GM19372 (cell line): ENCODE measurements around the gene VWA5B1.

Source experiments
- ATAC-seq: cut with Tn5 transposase; IDR thresholded peaks from one replicate; pipeline ENCODE4 v1.9.1; 2021; ENCODE audit warnings: mild to moderate bottlenecking, low read depth, moderate library complexity; ENCODE audit not compliant: unreplicated experiment

VWA5B1 gene

DNA sequence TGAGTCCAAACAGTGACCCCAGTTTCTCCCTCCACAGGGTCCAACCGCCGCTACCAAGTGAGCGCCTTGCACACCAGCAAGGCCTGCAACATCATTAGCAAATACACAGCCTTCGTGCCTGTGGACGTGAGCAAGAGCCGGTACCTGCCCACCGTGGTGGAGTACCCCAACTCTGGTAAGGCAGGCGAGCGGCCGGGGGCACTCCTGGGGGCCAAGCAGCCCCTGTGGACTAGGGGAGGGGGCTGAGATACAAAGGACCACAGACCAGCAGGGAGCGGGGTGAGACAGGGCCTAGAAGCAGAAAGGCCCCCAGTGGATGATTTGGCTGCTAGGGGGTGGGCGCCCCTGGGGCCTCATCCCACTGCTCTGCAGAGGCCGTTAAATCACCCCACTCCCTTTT, 54.7 kb downstream of the VWA5B1 start:
- no peak for ATAC-seq

DNA sequence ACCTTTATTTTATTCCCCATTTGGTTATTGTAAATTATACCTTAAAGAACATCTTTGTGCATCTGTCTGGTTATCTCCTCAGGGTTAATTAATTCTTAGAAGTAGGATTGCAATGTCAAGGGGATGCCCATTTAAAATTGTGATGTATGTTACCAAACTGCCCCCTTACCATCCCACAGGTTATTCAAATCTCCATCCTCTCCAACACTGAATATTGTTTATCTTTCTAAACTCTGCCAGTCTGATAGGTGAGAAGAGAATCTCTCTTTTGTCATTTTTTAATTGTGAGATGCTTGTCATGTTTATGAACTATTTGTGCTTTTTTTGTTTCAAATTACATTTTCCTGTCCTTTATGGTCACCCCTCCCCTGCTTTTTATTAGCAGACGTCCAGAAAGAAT, 55.8 kb downstream of the VWA5B1 start:
- no peak for ATAC-seq

DNA sequence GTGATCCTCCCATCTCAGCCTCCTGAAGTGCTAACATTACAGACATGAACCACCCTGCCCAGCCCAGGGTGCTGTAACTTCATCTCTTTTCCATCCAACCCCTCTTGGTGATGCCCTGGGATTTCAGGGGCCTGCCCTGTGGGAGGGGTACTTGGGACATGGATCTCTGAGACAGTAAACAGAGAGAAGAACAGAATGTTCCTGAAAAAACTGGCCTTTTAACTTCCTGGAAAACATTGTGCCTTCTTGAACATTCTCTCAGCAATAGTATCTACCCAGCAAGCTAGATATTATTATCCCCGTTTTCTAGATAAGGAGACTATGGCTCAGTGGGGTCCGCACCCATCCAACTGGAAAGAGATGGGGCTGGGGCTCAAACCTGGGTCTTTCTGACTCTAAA, 57.0 kb downstream of the VWA5B1 start:
- no peak for ATAC-seq

DNA sequence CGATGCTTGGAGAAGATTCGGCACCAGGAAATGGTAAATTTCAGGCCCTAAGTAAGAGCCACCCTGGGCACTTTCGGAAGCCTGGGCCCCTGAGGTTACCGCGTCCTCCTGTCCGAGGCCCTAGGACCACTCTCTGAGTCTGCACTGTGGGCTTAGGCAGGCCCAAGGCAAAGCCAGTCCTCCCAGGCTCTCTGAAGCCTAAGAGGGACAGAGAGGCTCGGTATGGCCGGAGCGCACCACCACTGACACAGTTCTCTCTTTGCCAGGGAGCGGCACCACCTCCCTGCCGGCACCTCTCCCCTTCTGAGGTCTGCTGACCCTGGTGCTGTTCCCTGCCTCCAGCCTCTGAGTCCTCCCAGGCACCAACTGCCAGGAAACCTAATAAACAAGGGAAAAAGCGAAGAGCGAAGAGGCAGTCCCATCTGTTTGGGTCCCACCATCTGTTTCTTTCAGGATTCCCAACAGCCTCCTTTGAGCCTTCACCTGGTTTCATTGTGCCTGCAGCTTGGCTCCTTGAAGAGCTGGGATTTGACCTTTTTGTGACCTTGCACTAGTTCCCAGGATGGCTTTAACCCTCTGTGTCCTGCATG, 57.7 kb downstream of the VWA5B1 start:
- no peak for ATAC-seq

DNA sequence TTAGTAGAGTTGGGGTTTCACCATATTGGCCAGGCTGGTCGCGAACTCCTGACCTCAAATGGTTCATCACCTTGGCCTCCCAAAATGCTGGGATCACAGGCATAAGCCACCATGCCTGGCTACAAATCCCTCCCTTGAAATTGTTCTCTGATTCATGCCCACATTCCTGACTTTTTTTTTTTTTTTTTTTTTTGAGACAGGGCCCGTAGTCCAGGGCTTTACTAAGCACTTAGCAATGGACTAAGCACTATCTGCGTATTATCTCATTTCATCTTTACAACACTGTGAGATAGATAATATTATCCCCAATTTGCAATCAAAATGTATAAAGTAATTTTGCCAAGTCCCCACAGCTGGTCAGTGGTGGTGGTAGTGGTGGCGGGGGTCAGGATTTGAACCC, 58.9 kb downstream of the VWA5B1 start:
- ATAC-seq, result no peak

DNA sequence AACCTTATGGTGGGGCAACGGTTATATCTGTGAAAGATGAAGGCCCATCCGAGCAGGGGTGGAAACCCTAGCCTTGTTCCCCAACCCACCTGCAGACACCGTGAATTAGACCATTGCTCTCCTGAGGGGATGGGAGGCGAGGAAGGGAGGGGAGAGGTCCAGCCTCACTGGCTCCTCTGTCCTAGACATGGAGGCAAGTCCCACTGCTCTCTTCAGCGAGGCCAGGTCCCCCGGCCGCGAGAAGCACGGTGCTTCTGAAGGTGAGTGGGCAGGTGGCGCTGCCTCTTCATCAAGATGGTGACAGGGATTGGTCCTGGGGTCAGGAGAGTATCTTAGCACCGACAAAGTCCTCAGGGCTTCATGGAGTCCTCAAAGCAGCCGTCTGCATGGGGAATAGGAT, 59.3 kb downstream of the VWA5B1 start:
- no peak for ATAC-seq

DNA sequence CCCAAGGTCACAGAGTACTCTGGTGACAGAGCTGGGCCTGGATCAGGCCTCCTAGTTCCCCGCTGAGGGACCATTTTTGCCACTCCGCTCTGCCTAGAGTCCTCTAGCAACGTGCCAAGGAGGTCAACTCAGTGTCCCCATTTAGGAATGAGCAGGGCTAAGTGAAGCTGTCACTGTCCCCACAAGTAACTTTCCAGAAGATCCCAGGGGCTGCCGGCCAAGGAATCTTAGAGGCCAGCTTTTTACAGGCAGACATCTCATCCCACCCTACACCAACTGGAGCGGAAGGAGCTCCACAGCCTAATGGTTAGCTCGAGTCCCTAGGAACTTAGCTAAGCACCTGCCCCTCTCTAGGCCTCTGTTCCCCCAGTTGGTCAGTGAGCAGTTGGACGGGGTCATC, 59.7 kb downstream of the VWA5B1 start:
- ATAC-seq, result no peak

DNA sequence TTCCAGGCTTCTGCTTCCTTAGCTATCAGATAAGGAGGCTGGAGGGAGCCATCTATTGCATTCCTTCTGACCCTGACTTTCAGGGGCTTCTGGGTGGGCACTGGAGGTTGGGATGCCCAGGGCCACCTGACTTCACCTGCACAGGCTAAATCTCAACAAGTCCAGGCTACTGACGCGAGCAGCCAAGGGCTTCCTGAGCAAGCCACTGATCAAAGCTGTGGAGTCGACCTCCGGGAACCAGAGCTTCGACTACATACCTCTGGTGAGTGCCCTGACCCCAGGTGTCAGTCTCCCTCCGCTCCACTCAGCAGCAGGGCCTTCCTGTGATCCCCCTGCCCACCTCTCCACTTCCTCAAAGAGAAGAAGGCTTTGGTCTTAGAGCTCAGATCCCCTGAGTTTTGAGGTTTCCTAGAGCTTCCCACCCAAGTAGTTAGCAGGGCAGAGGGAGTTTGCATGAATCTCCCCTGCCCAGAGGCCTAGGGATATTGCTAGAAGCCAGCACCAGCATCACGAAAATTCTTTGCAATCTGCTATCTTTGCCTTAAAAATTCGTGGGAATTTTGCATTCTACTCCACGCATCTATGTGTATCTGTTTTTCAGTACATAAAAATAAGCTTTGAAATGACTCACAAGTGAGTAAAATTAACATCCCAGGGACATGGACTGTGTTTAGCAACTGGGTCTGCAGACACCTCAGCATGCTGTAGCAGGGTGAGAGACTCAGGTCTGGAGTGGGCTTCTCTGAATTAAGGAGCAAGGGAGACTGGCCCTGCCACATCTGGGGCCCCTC, 61.4 kb downstream of the VWA5B1 start:
- ATAC-seq, result no peak

DNA sequence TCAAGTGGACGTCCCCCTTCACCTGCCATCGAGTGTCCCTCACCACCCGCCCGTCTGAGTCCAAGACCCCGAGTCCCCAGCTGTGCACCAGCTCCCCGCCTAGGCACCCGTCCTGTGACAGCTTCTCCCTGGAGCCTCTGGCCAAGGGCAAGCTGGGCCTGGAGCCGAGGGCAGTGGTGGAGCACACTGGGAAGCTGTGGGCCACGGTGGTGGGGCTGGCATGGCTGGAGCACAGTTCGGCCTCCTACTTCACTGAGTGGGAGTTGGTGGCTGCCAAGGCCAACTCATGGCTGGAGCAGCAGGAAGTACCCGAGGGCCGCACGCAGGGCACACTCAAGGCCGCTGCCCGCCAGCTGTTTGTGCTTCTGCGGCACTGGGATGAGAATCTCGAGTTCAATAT, 63.2 kb downstream of the VWA5B1 start:
- ATAC-seq, result no peak

DNA sequence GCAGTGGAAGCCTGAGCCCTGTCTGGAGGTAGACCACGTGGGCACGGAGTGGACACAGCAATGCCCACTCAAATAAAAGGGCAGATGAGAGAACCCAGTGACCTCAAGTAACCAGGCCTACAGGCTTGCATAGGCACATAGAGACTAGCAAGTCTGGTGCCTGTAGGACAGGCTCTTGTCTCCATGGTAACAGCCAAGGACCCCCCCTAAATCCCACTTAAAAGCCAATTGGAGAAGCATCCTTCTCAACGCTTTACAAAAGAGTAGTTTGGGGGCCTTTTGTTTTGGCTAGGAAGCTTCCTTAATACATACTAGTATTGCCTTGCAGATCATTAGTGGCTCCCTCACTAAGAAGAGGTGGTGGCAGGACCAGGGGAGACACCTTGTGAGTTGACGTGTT, 63.9 kb downstream of the VWA5B1 start:
- no peak for ATAC-seq

DNA sequence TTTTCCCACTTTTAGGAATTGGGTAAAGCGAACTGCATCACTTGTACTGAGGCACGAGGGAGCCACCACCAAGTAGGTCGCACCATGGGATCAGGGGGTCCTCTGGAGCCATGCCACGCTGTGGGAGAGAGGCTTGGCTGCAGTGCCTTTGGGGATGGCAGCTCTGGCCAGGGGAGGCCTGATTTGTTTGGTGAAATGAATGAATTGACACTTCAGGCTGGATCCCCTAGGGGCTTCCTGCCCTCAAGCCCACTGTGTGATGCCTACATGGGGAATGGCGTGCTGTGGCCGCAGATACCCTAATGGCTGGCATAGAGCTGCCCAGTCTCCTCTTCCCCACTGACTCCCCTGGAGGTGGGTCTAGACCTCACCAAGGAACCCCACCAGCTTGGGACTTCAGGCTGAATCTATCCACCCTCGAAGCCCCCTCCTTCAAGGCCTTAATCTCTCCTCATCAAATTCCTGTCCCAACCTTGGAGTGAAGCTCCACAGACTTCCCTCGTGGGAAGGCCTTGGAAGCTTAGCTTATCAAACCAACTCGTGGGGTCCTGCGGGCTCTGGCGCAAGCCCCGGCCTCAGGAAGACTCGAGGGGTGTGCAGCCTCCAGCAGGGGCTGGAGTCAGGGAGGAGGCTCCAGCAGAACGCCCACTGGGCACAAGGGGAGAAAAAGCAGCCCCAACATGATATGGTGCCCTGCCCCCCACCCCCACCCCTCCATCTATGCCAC, 64.6 kb downstream of the VWA5B1 start:
- ATAC-seq, result no peak

DNA sequence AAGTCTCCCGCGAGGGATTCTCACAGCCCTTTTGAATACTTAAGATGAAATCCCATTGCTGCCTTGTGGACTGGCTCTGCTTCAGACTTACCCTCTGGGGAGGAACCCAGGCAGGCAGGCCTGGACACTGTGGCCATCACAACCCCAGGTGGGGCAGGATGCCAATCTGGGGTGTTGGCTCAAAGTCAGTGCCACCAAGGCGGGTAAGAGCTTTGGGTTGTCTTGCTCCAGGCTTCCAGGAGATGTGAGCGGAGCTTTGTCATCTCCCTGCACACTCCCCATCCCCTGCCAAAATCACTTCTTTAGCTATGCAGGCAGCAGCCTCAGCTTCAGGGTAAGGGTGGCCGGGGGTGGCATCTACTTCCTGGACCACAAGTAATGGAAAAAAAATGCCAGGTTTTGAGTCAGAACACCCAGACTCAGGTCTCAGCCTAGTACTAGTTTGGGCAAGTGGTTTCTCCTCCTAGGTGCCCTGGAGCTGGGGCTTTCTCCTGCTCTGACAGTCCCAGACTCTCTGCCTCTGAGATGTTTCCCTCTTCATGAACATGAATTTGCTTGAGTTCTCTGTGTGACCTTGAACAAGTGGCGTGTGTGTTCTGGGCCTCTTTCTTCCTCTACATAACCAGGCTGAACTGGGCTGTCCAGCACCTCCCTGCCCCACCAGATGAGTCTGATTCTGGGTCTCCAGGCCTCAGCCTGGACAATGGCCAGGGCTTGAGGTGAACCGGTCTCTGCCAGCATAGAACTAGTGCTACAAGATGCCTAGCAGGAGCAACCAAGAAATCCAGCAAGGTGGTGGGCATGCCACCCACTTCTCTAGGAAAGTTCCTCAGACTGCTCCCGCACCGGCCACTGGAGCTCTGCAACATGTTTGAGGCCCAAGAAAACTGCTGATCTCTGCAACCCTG, 65.4 kb downstream of the VWA5B1 start:
- ATAC-seq, result no peak

DNA sequence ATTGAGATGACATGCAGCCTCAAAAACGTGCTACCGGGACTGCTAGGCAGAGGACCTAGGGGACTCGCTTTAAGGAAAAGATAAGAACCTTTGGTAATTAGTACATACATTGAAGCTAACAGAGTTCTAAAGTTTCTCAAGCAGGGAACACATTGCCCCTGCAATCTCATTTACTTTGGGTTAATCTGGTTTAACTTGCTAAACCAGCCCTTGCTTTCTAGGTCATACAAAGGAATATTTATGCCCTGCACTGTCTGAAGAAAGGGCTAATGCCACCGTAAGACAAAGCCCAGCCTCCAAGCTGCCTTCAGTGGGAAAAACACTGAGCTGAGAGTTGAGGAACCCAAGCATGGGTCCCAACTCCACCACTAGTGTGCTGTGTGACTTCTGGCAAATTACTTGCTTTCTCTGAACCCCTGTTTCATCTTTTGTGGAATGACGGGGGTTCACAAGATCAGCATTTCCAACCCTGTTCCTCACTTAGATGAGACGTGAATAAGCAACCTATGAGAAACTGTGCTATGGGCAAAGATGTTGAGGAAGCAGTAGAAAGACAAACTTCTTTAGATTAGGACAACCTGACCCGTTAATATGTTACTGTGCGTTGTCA, 66.3 kb downstream of the VWA5B1 start:
- no peak for ATAC-seq

DNA sequence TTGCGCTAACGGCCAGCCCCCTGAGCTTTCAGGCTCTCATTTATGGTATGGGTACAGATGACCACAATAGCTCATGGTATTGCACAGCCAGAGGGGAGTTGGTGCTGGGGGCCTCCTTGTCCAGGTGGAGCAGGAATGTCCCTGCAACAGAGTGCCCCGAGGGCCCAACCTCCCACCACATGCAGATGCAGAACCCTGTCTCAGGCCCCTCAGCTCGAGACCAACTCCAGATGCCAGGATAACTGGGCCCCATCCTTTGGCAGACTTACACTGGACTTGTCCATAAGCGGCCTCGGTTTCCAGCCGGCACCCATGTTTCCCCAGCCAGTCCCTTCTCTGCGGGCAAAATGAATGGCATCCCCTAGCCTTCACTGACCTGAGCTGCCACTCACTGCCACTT, 67.1 kb downstream of the VWA5B1 start:
- no peak for ATAC-seq

DNA sequence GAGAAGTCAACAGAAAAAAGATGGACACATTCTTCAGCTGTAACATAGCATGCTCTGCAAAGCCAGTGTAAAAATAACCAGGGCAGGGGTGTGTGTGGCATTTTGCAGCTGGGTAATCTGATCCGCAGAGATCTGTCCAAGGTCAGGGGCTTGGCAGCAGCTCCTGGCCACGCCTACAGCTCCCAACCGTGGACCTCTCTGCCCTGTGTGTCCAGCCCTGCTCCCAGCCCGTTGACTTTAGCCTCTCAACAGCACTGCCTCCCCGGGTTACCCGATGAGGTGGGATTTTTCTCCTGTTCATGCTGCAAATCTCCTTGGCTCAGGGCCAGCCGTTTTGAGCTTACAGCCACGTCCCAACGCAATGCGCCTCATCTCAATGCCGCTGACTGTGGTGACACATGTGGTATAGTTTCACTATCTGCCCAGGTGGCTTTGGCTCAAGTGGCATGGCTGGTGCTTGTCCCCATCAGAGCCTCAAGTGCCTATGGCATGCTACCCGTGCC, 68.1 kb downstream of the VWA5B1 start:
- no peak for ATAC-seq

DNA sequence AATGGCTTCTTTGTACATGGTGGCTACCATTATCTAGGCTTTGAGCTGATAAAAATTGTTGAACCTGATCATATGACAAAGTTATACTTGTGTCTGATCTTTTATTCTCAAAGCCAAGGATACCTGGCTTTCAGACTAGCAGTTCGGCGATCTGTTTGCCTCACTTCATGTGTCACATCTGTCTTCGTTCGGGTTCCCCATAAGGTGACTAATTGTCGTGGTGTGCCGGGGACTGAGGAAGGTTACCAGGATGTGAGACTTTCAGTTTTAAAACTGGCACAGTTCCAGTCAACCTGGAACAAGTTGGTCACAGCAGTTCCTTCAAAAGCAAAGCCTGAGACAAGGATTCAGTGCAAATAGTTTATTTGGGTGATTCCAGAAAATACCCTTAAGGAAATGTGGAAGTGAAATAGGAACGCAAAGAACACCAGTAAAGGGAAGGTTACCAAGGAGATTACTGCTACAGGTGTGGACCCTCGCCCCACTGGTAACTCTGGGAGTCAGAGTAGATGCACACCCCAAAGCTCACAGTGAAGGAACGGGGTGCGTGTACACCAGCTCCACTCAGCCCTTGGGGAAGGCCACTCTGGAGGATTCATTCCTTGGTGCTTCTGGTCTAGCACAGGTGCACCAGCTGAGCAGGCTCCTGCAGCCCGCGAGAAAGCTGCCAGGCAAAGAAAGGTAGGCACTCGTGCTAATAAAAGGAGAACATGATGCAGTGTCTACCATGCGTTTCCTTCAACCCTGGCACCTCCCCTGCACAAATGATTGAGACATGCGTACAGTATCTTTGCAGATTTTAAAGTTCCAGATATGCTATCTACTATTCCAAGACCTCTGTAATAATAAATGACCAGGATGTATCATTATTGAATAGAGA, 69.0 kb downstream of the VWA5B1 start:
- no peak for ATAC-seq

DNA sequence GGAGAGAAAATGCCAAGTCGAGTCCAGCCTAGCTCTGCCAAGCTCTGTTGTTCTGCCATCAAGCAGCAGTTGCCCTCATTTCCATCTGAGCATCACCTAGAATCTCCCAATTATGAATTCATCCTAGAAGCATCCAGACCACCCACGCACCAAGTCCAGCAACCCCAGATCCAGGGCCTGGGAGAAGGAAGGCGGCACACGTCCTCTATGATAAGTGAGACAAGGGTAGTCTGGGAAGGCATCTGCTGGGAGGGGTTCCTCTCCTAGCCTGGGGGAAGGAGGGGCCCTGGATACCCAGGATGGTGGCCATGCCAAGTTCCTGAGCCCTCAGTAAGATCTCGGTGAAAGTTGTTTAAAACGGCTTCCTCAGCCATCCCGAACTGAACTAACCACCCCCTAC, 70.7 kb downstream of the VWA5B1 start:
- ATAC-seq, result no peak

DNA sequence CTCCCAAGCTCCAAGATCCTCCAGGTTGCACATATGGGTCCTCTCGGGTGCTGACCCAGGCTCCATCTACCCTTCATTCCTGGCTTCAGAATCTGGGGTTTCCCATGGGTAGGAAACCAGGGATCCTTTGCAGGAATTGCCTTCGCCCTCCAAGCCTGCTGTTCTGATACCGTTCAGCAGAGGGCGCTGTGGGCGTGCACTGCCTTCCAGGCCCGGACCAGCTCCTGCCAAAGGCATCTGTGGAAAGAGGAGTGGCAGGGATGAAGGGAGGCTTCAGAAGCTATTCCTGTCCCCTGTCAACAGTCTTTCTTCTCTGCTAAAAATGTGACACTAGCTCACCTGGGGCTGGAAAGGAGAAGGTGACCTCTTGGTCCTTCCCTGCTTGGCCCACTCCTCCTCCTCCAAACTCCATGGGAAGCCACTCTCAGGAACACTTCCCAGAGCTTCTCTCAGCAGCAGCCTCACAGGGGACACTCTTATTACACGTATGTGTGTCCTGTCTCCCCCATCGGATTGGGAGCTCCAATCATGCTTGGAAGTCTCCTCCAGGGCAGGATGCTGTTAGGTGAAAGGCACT, 71.2 kb downstream of the VWA5B1 start:
- no peak for ATAC-seq

DNA sequence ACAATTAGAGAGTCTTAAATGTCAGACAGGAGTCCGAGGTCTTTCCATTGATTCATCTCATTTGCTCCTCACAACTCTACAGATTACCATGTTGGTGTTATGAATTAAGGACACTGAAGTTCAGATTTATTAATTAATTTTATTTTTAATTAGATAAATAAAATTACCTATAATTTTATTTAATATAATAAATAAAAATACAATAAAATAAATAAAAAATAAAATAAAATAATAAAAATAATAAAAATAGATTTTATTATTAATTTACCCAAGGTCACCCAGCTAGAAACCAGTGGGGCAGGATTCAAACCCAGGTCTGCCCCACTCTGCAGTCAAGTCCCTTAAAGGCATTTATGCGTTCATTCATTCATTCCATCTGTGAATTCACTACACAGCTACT, 72.2 kb downstream of the VWA5B1 start:
- no peak for ATAC-seq
